SK-N-MC (cell line): ENCODE results near the gene NR5A2.

Experiments
- EZH2 ChIP-seq: fragments of 200-600 bp; sonication (generic); IDR thresholded peaks from one replicate; pipeline ENCODE4 v1.6.1; 2017; ENCODE audit warnings: antibody characterized with exemption
- POLR2AphosphoS5 ChIP-seq: IDR thresholded peaks from 2 replicates; pipeline ENCODE4 v1.6.1; 2012; ENCODE audit warnings: mild to moderate bottlenecking, low read depth, low read length, borderline replicate concordance

GRCh38 chr1:200176181-200176580 is 148.7 kb downstream of the NR5A2 start:
- TF ChIP-seq POLR2AphosphoS5: no peak
- TF ChIP-seq EZH2: no peak
